ENCODE measurements around the gene SLC6A3.

Gene SLC6A3

GRCh38 chr5:1431896-1432295 lies 13.3 kb downstream of the SLC6A3 start:
- Histone ChIP-seq H3K4me3 (ENCODE audit: low read length) (no peak overlapping the region), H3K27ac (ENCODE audit: low read length) (no peak overlapping the region), H3K9me3 (ENCODE audit: insufficient read depth, low read length) (no peaks in the 10 kb centered on the region), H2AFZ (ENCODE audit: low read depth, low read length) (no peak overlapping the region), H3K4me2 (ENCODE audit: low read length) (no peak overlapping the region), H4K20me1 (ENCODE audit: insufficient read depth, low read length) (no peaks in the 10 kb centered on the region), H3K79me2 (ENCODE audit: low read length) (no peaks in the 10 kb centered on the region), H3K36me3 (replicated peaks; ENCODE audit: low read depth, low read length) (no peaks in the 10 kb centered on the region), H3K4me1 (ENCODE audit: low read length) (no peaks in the 10 kb centered on the region), H3K27me3 (ENCODE audit: low read depth, low read length) (no peaks in the 10 kb centered on the region), H3K9ac (ENCODE audit: low read length) (no peak overlapping the region)
- TF ChIP-seq CTCF (IDR thresholded peaks at IDR 0.05; ENCODE audit: low read depth, low read length) (no peak), EZH2phosphoT487 (IDR thresholded peaks at IDR 0.05; ENCODE audit: low read depth) (no peak)

GRCh38 chr5:1431021-1431811 lies 14.0 kb downstream of the SLC6A3 start:
- H4K20me1 ChIP-seq (ENCODE audit: insufficient read depth, low read length), result no peaks in the 10 kb centered on the region
- H2AFZ ChIP-seq (ENCODE audit: low read depth, low read length), result no peak overlapping the region
- no peaks in the 10 kb centered on the region for H3K79me2 ChIP-seq (ENCODE audit: low read length)
- no peak overlapping the region for H3K4me3 ChIP-seq (ENCODE audit: low read length)
- H3K9ac ChIP-seq (ENCODE audit: low read length), result no peak overlapping the region
- H3K27me3 ChIP-seq (ENCODE audit: low read depth, low read length), result no peaks in the 10 kb centered on the region
- H3K4me1 ChIP-seq (ENCODE audit: low read length), result no peaks in the 10 kb centered on the region
- no peak overlapping the region for H3K4me2 ChIP-seq (ENCODE audit: low read length)
- H3K27ac ChIP-seq (ENCODE audit: low read length), result no peak overlapping the region
- H3K9me3 ChIP-seq (ENCODE audit: insufficient read depth, low read length), result no peaks in the 10 kb centered on the region
- no peaks in the 10 kb centered on the region for H3K36me3 ChIP-seq (replicated peaks; ENCODE audit: low read depth, low read length)
- TF ChIP-seq EZH2phosphoT487 (IDR thresholded peaks at IDR 0.05; ENCODE audit: low read depth) (no peak), CTCF (IDR thresholded peaks at IDR 0.05; ENCODE audit: low read depth, low read length) (no peak)

GRCh38 chr5:1430121-1430795 lies 15.0 kb downstream of the SLC6A3 start:
- Histone ChIP-seq H3K79me2 (ENCODE audit: low read length) (no peaks in the 10 kb centered on the region), H4K20me1 (ENCODE audit: insufficient read depth, low read length) (no peaks in the 10 kb centered on the region), H2AFZ (ENCODE audit: low read depth, low read length) (no peak overlapping the region), H3K9ac (ENCODE audit: low read length) (no peak overlapping the region), H3K27ac (ENCODE audit: low read length) (no peak overlapping the region), H3K9me3 (ENCODE audit: insufficient read depth, low read length) (no peaks in the 10 kb centered on the region), H3K4me3 (ENCODE audit: low read length) (no peak overlapping the region), H3K4me2 (ENCODE audit: low read length) (no peak overlapping the region), H3K36me3 (replicated peaks; ENCODE audit: low read depth, low read length) (no peaks in the 10 kb centered on the region), H3K4me1 (ENCODE audit: low read length) (no peaks in the 10 kb centered on the region), H3K27me3 (ENCODE audit: low read depth, low read length) (no peaks in the 10 kb centered on the region)
- TF ChIP-seq EZH2phosphoT487 (IDR thresholded peaks at IDR 0.05; ENCODE audit: low read depth), result no peak
- no peak for TF ChIP-seq CTCF (IDR thresholded peaks at IDR 0.05; ENCODE audit: low read depth, low read length)

GRCh38 chr5:1429496-1429895 lies 15.7 kb downstream of the SLC6A3 start:
- Histone ChIP-seq H3K9ac (ENCODE audit: low read length) (no peak overlapping the region), H4K20me1 (ENCODE audit: insufficient read depth, low read length) (no peaks in the 10 kb centered on the region), H3K9me3 (ENCODE audit: insufficient read depth, low read length) (no peaks in the 10 kb centered on the region), H3K79me2 (ENCODE audit: low read length) (no peaks in the 10 kb centered on the region), H2AFZ (ENCODE audit: low read depth, low read length) (no peak overlapping the region), H3K27me3 (ENCODE audit: low read depth, low read length) (no peaks in the 10 kb centered on the region), H3K27ac (ENCODE audit: low read length) (no peak overlapping the region), H3K4me3 (ENCODE audit: low read length) (no peak overlapping the region), H3K4me1 (ENCODE audit: low read length) (no peaks in the 10 kb centered on the region), H3K36me3 (replicated peaks; ENCODE audit: low read depth, low read length) (no peaks in the 10 kb centered on the region), H3K4me2 (ENCODE audit: low read length) (no peak overlapping the region)
- TF ChIP-seq CTCF (IDR thresholded peaks at IDR 0.05; ENCODE audit: low read depth, low read length) (no peak), EZH2phosphoT487 (IDR thresholded peaks at IDR 0.05; ENCODE audit: low read depth) (no peak)

Data from OCI-LY3 (cell line).